ENCODE measurements around the gene TPPP2.

DNA sequence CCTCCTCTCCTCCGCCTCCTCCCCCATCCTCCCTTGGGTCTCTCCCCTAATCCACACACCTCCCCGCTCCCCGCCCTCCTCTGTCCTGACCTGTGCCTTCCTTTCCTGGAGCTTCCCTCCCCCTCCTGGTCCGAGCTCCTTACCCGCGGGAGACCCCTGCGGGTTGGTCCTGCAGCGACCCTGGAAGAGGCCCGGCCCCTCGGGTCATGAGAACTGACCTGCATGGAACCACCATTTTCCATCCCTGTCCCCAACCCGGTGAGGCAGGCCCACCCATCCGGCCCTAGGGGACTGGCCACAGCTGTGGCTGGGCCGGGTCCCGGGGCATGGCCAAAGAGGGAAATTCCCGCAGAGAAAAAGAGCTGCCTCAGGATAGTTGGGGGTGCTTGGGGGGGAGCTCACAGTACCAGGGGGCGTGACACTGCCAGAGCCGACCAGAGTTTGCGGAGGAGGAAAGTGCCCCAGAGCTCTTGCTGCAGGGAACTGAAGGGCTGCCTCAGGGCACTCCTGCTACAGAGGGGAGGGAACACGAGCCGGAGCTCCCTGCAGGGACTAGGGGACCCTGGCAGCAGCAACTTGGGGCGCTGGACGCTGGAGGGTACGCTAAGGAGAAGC is 40.7 kb downstream of the TPPP2 start:
- TF ChIP-seq EZH2 (IDR thresholded peaks at IDR 0.05; ENCODE audit: borderline replicate concordance, low read length), result no peak
- TF ChIP-seq, protein P1, sequence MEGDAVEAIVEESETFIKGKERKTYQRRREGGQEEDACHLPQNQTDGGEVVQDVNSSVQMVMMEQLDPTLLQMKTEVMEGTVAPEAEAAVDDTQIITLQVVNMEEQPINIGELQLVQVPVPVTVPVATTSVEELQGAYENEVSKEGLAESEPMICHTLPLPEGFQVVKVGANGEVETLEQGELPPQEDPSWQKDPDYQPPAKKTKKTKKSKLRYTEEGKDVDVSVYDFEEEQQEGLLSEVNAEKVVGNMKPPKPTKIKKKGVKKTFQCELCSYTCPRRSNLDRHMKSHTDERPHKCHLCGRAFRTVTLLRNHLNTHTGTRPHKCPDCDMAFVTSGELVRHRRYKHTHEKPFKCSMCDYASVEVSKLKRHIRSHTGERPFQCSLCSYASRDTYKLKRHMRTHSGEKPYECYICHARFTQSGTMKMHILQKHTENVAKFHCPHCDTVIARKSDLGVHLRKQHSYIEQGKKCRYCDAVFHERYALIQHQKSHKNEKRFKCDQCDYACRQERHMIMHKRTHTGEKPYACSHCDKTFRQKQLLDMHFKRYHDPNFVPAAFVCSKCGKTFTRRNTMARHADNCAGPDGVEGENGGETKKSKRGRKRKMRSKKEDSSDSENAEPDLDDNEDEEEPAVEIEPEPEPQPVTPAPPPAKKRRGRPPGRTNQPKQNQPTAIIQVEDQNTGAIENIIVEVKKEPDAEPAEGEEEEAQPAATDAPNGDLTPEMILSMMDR (IDR thresholded peaks at IDR 0.05; ENCODE audit: low read length), result no peak

Data from OCI-LY1 (cell line).